Measurements from ENCODE around the gene SLC30A9. TPM values are rescaled to one million over a fixed set of nuclear protein-coding genes. Genes with fewer than 3 reads are reported as not detected.

SLC30A9 gene
- total and polyA plus RNA-seq, 2 donors: 26.0 to 80.3 TPM

DNA sequence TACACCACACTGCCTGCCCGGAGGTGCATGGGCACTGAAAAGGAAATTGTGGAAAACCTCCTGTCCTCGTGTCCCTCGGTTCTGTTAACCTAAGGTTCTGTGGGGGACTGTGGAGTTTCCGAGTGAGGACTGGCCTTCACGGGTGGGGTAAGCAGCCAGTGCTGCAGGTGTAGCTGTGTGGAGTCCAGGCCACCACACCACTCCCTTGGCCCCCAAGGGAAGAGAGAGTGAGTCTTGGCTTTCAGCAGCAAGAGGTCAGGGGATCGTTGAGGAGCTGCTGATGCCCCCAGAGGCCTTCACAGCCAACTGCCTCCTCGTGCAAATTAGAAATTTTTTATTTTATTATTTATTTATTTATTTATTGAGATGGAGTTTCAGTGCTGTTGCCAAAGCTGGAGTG, 141.8 kb downstream of the SLC30A9 start:
- Histone ChIP-seq H3K27ac (ENCODE audit: low read depth) (no peak overlapping the region), H3K36me3 (ENCODE audit: insufficient read depth) (no peaks in the 10 kb centered on the region), H3K4me3 (ENCODE audit: low read depth, low read length) (no peak overlapping the region), H3K4me1 (ENCODE audit: insufficient read depth) (no peaks in the 10 kb centered on the region)
- WGBS: 90% methylated on average over 7 of the region's 7 CpGs
- DNase-seq (ENCODE audit: extremely low spot score): no peak

DNA sequence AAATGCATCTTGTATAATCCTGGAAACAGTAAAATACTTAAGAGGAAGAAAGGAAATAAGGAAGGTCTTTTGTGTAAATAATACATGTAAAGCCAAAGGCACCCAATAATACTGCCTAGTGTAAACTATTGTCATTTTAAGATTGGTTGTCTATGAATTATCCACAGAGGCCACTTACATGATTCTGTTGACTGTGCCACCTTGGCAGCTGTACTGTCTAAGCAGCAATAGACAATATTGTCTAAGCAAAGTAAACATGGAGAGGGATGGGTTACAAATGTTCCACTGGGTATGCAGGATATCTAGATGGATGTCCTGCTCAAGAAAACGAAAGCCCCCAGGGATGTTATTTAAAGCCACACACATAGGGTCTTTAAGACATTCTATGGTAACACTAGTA, 142.7 kb downstream of the SLC30A9 start:
- Histone ChIP-seq H3K4me1 (ENCODE audit: insufficient read depth) (no peaks in the 10 kb centered on the region), H3K36me3 (ENCODE audit: insufficient read depth) (no peaks in the 10 kb centered on the region), H3K27ac (ENCODE audit: low read depth) (no peak overlapping the region), H3K4me3 (ENCODE audit: low read depth, low read length) (no peak overlapping the region)
- 62% methylated on average over 1 of the region's 1 CpG for WGBS
- DNase-seq (ENCODE audit: extremely low spot score): no peak

DNA sequence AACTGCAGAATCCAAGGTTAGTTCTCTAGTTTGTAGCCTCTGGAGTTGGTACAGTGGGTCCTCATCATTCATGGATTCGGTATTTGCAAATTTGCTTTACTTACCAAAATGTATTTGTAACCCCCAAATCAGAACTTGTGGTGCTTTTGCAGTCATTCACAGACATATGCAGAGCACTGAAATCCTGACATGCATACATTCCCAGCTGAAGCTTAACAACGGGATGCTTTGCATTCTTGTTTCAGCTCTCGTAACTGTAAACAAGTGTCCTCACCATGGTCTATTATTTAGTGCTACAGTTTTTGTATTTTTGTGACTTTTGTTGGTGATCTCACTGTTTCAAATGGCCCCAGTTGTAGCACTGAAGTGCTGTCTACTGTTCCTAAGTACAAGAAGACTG, 146.0 kb downstream of the SLC30A9 start:
- no peak overlapping the region for H3K4me3 ChIP-seq (ENCODE audit: low read depth, low read length)
- no peak overlapping the region for H3K27ac ChIP-seq (ENCODE audit: low read depth)
- no peaks in the 10 kb centered on the region for H3K36me3 ChIP-seq (ENCODE audit: insufficient read depth)
- no peak for DNase-seq (ENCODE audit: extremely low spot score)
- WGBS: 61% methylated on average over 3 of the region's 3 CpGs
- H3K4me1 ChIP-seq (ENCODE audit: insufficient read depth): no peaks in the 10 kb centered on the region

Other genes with a start within 250 kb of the SLC30A9 start
- 3.3 TPM for gene PHOX2B, start 241.8 kb upstream of the SLC30A9 start, total RNA-seq
- gene PHOX2B, start 241.8 kb upstream of the SLC30A9 start, polyA plus RNA-seq: 0.71 TPM
- 54.5 TPM for gene TMEM33, start 55.1 kb upstream of the SLC30A9 start, total RNA-seq
- 12.4 TPM for gene TMEM33, start 55.1 kb upstream of the SLC30A9 start, polyA plus RNA-seq
- 0.16 TPM for gene DCAF4L1, start 8.8 kb upstream of the SLC30A9 start, total RNA-seq
- gene DCAF4L1, start 8.8 kb upstream of the SLC30A9 start, polyA plus RNA-seq: 0.06 TPM
- 2.1 TPM for gene BEND4, start 162.1 kb downstream of the SLC30A9 start, total RNA-seq
- 0.05 TPM for gene BEND4, start 162.1 kb downstream of the SLC30A9 start, polyA plus RNA-seq

Data from urinary bladder (tissue), 4 donors.